Memory B cell (primary cell): ENCODE measurements around the gene PEX5.

Source experiments
- ATAC-seq: fragments of 150-1000 bp; cut with Tn5 transposase; 2 replicates; pipeline ENCODE4 v1.10.0; 2021; ENCODE audit warnings: low read depth, mild to moderate bottlenecking, moderate library complexity
- DNase-seq, 2 donors: peaks; one replicate each; pipeline ENCODE4 v3.0.0; 2022; ENCODE audit warnings: low spot score in 2 of 2
- H3K27ac Mint-ChIP-seq: one replicate; pipeline ENCODE4 v1.8.0; 2022; ENCODE audit warnings: mild to moderate bottlenecking, moderate library complexity, mixed read lengths
- H3K27me3 Mint-ChIP-seq: one replicate; pipeline ENCODE4 v1.8.0; 2022; ENCODE audit warnings: mixed read lengths
- H3K36me3 Mint-ChIP-seq: one replicate; pipeline ENCODE4 v1.8.0; 2022; ENCODE audit warnings: mild to moderate bottlenecking, mixed read lengths
- H3K4me1 Mint-ChIP-seq: one replicate; pipeline ENCODE4 v1.8.0; 2022; ENCODE audit warnings: mixed read lengths
- H3K4me3 Mint-ChIP-seq: one replicate; pipeline ENCODE4 v1.8.0; 2022; ENCODE audit warnings: mild to moderate bottlenecking, moderate library complexity, mixed read lengths
- H3K9me3 Mint-ChIP-seq: one replicate; pipeline ENCODE4 v1.8.0; 2022; ENCODE audit warnings: mixed read lengths

PEX5 gene

DNA sequence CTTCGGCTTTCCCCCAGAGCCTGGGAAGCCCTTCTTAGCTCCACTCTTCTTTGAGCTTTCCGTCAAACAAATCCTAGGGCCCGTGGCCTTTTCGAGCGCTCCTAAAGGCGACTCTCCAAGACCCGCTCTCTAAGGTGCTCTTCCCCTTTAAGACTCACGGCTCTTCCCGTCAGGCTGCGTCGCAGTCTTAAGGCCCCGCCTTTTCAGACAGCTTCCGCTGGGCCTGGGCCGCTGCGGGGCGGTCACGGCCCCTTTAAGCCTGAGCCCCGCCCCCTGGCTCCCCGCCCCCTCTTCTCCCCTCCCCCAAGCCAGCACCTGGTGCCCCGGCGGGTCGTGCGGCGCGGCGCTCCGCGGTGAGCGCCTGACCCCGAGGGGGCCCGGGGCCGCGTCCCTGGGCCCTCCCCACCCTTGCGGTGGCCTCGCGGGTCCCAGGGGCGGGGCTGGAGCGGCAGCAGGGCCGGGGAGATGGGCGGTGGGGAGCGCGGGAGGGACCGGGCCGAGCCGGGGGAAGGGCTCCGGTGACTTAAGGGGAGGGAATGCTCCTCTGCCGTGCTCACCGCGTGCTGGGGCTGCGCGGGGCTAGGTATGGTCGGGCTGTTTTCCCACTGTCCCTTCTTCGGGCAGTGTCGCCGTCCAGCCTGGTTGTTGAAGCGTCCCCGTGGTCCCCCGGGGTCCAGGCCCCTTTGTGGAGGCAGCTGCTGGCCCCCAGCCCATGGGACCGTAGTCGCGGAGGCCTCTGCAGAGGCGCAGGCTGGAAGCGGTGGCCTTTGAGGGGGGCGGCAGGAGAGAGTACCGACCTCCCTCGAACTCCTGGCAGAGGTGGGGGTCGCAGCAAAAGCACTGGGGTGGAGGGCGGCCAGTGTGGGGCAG lies at the start of gene PEX5:
Gene PEX5, plus strand, starts transcription at position 289 of the 870 bp plus-strand sequence. CDS start 692 bp downstream, outside the sequence.
- ATAC-seq (peak; percentile 92), DNase-seq (peak; percentile 65 to 67)
- Mint-ChIP-seq H3K4me1 (peaks cover 28% of the 10 kb centered on the region), H3K9me3 (no peaks in the 10 kb centered on the region), H3K27me3 (no peaks in the 10 kb centered on the region), H3K36me3 (peaks cover 13% of the 10 kb centered on the region), H3K27ac (peak within 1 kb of the TSS; percentile 94), H3K4me3 (peak within 1 kb of the TSS; percentile 99)

- H3K4me3 Mint-ChIP-seq = no peak overlapping the region
- H3K36me3 Mint-ChIP-seq = peaks cover 37% of the 10 kb centered on the region
- no peak for DNase-seq
- no peaks in the 10 kb centered on the region for H3K9me3 Mint-ChIP-seq
- no peak overlapping the region for H3K27ac Mint-ChIP-seq
- H3K27me3 Mint-ChIP-seq = no peaks in the 10 kb centered on the region
- ATAC-seq = no peak
- peaks cover 3% of the 10 kb centered on the region for H3K4me1 Mint-ChIP-seq
Measured at GRCh38 chr12:7141351-7142005, 48.0 kb upstream of the PEX5 start.

DNA sequence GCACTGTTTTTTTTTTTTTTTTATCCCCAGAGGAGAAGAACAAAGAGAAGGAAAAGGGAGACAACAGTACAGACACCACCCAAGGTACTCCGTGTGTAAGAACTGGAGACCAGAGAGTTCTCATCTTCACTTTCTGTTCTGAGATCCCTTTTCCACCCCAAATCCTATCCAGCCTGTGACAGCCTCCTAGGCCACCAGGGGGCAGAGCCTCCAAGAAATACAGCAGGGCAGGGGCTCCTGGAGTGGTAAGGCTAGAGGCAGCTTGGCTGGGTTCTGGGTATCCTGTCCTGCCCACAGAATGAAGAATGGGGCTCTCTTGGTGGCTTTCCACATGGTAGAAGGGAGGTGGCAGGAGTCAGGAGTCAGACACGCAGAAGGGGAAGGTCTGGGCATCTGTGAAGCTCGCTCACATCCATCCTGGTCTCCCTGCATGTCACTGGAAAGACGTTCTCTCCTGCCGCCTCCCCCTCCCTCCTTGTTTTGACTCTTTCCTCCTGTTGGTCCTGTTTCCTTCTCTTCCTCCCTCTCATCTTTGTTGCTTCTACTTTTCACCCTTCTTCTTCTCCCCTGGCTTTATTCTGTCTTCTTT lies 47.3 kb upstream of the PEX5 start:
- DNase-seq (peak; percentile 33 to 44), ATAC-seq (peak; percentile 76)
- Mint-ChIP-seq H3K36me3 (peaks cover 38% of the 10 kb centered on the region), H3K4me1 (peaks cover 3% of the 10 kb centered on the region), H3K27ac (no peak overlapping the region), H3K27me3 (no peaks in the 10 kb centered on the region), H3K9me3 (no peaks in the 10 kb centered on the region), H3K4me3 (no peak overlapping the region)

DNA sequence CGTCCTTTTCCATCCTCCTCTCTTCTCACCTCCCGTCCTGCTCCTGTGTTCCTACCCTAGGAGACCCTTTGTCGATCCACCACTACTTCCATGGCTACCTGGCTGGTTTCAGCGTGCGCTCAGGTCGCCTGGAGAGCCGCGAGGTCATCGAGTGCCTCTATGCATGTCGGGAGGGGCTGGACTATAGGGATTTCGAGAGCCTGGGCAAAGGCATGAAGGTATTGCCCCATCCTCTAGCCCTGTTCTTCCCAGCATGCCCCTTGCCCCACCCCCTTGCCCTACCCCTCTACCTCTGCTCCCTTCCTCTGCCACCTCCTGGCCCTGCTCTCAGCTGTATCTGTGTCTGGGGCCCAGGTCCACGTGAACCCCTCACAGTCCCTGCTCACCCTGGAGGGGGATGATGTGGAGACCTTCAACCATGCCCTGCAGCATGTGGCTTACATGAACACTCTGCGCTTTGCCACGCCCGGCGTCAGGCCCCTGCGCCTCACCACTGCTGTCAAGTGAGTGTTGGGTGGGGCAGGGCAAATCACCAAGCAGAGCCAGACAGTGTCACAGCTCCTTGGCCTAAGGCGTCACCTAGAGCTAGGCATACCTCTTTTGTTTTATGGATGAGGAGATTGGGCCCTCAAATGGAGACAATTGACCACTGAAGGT lies 46.5 kb upstream of the PEX5 start:
- Mint-ChIP-seq H3K27me3 (no peaks in the 10 kb centered on the region), H3K27ac (no peak overlapping the region), H3K4me3 (no peak overlapping the region), H3K9me3 (no peaks in the 10 kb centered on the region), H3K4me1 (peaks cover 3% of the 10 kb centered on the region), H3K36me3 (peaks cover 34% of the 10 kb centered on the region)
- no peak for DNase-seq
- no peak for ATAC-seq

- H3K9me3 Mint-ChIP-seq = no peaks in the 10 kb centered on the region
- ATAC-seq (no peak), DNase-seq (no peak)
- H3K36me3 Mint-ChIP-seq = peaks cover 31% of the 10 kb centered on the region
- no peaks in the 10 kb centered on the region for H3K27me3 Mint-ChIP-seq
- H3K4me1 Mint-ChIP-seq = peaks cover 3% of the 10 kb centered on the region
- H3K4me3 Mint-ChIP-seq = no peak overlapping the region
- no peak overlapping the region for H3K27ac Mint-ChIP-seq
Measured at GRCh38 chr12:7143564-7143963, 45.9 kb upstream of the PEX5 start.

GRCh38 chr12:7144414-7145120 lies 44.9 kb upstream of the PEX5 start:
- peaks cover 3% of the 10 kb centered on the region for H3K4me1 Mint-ChIP-seq
- H3K9me3 Mint-ChIP-seq = no peaks in the 10 kb centered on the region
- DNase-seq = peak in 1 of 2 donors; percentile 28
- peaks cover 31% of the 10 kb centered on the region for H3K36me3 Mint-ChIP-seq
- no peaks in the 10 kb centered on the region for H3K27me3 Mint-ChIP-seq
- ATAC-seq = peak; percentile 58
- no peak overlapping the region for H3K27ac Mint-ChIP-seq
- no peak overlapping the region for H3K4me3 Mint-ChIP-seq

GRCh38 chr12:7145671-7146070 lies 43.8 kb upstream of the PEX5 start:
- Mint-ChIP-seq H3K27ac (no peak overlapping the region), H3K4me1 (peaks cover 3% of the 10 kb centered on the region), H3K4me3 (no peak overlapping the region), H3K36me3 (peaks cover 31% of the 10 kb centered on the region), H3K27me3 (no peaks in the 10 kb centered on the region), H3K9me3 (no peaks in the 10 kb centered on the region)
- ATAC-seq (no peak), DNase-seq (no peak)

- peaks cover 3% of the 10 kb centered on the region for H3K4me1 Mint-ChIP-seq
- H3K27ac Mint-ChIP-seq = no peak overlapping the region
- no peak overlapping the region for H3K4me3 Mint-ChIP-seq
- ATAC-seq (no peak), DNase-seq (no peak)
- H3K9me3 Mint-ChIP-seq = no peaks in the 10 kb centered on the region
- peaks cover 33% of the 10 kb centered on the region for H3K36me3 Mint-ChIP-seq
- no peaks in the 10 kb centered on the region for H3K27me3 Mint-ChIP-seq
Measured at GRCh38 chr12:7146228-7146627, 43.3 kb upstream of the PEX5 start.

GRCh38 chr12:7146906-7147305 lies 42.6 kb upstream of the PEX5 start:
- no peak for ATAC-seq
- no peak overlapping the region for H3K27ac Mint-ChIP-seq
- H3K4me3 Mint-ChIP-seq = no peak overlapping the region
- H3K9me3 Mint-ChIP-seq = no peaks in the 10 kb centered on the region
- H3K4me1 Mint-ChIP-seq = peaks cover 2% of the 10 kb centered on the region
- no peaks in the 10 kb centered on the region for H3K27me3 Mint-ChIP-seq
- peaks cover 30% of the 10 kb centered on the region for H3K36me3 Mint-ChIP-seq
- DNase-seq = no peak

DNA sequence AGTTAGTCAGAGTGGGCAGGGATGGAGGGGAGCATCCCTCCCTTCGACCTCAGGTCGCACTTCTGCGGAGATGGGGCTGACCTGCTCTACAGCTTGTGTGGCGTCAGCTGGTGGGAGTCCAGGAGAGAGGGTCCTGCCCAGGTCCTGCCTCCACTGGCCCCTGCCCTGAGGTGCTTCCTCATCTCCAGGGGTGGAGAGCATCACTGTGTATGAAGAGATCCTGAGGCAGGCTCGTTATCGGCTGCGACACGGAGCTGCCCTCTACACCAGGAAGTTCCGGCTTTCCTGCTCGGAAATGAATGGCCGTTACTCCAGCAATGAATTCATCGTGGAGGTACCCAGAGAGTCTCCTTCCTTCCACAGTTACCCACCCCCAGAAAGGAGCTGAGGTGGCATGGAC lies 39.1 kb upstream of the PEX5 start:
- no peak for ATAC-seq
- Mint-ChIP-seq H3K27ac (no peak overlapping the region), H3K36me3 (peaks cover 22% of the 10 kb centered on the region), H3K4me1 (no peaks in the 10 kb centered on the region), H3K9me3 (no peaks in the 10 kb centered on the region), H3K4me3 (no peak overlapping the region), H3K27me3 (no peaks in the 10 kb centered on the region)
- DNase-seq = no peak

DNA sequence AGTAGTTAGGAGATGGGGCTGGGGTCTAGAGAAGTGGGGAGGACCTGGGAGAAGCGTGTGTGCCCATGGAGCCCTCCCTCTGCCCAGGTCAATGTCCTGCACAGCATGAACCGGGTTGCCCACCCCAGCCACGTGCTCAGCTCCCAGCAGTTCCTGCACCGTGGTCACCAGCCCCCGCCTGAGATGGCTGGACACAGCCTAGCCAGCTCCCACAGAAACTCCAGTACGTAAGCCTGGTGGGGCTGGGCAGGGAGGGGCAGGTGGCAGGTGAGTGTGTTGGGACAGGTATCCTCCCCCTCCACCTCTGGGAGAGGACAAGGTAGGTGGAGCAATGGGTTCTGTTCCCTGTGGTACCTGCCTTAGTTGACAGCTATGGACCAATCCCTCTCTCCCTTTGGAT lies 38.6 kb upstream of the PEX5 start:
- ATAC-seq (no peak), DNase-seq (no peak)
- Mint-ChIP-seq H3K27me3 (no peaks in the 10 kb centered on the region), H3K4me1 (no peaks in the 10 kb centered on the region), H3K9me3 (no peaks in the 10 kb centered on the region), H3K27ac (no peak overlapping the region), H3K36me3 (peaks cover 19% of the 10 kb centered on the region), H3K4me3 (no peak overlapping the region)

DNA sequence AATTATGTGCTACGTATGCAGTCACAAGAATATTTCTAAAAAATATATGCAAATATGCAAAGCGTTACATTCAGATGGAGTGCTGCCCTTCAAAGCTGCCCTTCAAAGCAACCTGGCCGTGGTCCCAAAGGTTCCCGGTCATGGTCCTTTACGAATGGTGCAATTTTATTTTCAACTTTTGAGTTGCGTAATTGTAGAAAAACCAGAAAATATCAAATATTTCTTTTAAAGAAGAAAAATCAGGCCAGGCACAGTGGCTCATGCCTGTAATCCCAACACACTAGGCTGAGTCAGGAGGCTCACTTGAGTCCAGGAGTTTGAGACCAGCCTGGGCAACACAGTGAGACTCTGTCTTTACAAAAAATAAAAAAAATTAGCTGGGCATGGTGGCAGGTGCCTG lies 38.0 kb upstream of the PEX5 start:
- ATAC-seq (no peak), DNase-seq (no peak)
- Mint-ChIP-seq H3K4me3 (no peak overlapping the region), H3K27me3 (no peaks in the 10 kb centered on the region), H3K4me1 (no peaks in the 10 kb centered on the region), H3K9me3 (no peaks in the 10 kb centered on the region), H3K27ac (no peak overlapping the region), H3K36me3 (peaks cover 15% of the 10 kb centered on the region)

DNA sequence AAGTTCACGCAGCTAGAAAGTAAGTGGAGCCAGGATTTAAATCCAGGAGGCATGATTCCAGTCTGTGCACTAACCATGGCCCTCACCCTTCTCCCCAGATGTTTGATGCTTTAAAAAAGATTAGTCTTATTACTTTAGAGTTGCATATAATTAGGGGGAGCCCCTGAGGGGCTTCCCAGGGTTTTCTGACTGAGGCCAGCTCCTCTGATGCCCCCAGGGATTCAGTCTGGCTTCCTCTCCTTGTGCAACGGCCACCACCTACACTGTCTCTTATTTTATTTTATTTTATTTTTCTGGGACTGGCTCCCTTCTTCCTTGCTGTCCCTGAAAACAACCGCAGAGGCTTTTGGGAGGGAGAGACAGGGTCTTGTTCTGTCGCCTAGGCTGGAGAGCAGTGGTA lies 36.7 kb upstream of the PEX5 start:
- Mint-ChIP-seq H3K36me3 (peaks cover 17% of the 10 kb centered on the region), H3K4me1 (no peaks in the 10 kb centered on the region), H3K27me3 (no peaks in the 10 kb centered on the region), H3K27ac (no peak overlapping the region), H3K9me3 (no peaks in the 10 kb centered on the region), H3K4me3 (no peak overlapping the region)
- DNase-seq (no peak), ATAC-seq (no peak)
